Suprapubic skin (tissue), 4 donors: ENCODE measurements around the gene OR51A7.

Source experiments
- EP300 ChIP-seq: sonication (generic); formaldehyde crosslinking; IDR thresholded peaks from one replicate; pipeline ENCODE4 v1.6.1; 2017; ENCODE audit warnings: antibody characterized with exemption
- POLR2A ChIP-seq, 2 donors: fragments of 450-650 bp; IDR thresholded peaks; one replicate each; pipeline ENCODE4 v1.6.1; 2017; ENCODE audit warnings: antibody characterized with exemption in 2 of 2, mild to moderate bottlenecking in 2 of 2, moderate library complexity in 2 of 2
- POLR2AphosphoS5 ChIP-seq, 3 donors: sonication (generic); formaldehyde crosslinking; IDR thresholded peaks; one replicate each; pipeline ENCODE4 v1.6.1; 2017; ENCODE audit warnings: antibody characterized with exemption in 3 of 3
- TF ChIP-seq, protein P1 (sequence below), 2 donors: fragments of 200-600 bp in 1 of 2; fragments of 450-650 bp in 1 of 2; sonication (generic) in 1 of 2; IDR thresholded peaks; one replicate each; pipeline ENCODE4 v1.5.1; 2016 to 2019; ENCODE audit warnings: antibody characterized with exemption in 2 of 2, mild to moderate bottlenecking in 1 of 2, moderate library complexity in 1 of 2

DNA sequence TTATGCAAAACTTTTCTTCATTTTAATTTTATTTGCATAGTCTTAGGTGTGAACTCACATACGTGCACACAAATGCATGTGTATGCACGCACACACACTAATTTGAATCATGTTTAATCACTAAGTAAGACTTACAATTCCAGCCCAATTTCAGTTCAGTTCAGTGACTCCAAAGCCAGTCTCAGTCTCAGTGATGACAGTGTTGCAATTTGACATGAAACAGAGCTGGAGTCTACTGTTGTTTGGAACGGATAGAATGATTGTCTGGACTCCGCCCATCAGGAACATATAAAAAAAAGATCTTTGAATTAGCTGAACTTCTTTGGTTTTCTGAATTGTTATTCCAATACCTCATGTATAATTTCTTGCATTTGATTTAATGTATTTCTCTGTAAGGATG is 39.7 kb upstream of the OR51A7 start:
- TF ChIP-seq POLR2AphosphoS5 (IDR thresholded peaks at IDR 0.05) = no peak
- TF ChIP-seq, protein P1, sequence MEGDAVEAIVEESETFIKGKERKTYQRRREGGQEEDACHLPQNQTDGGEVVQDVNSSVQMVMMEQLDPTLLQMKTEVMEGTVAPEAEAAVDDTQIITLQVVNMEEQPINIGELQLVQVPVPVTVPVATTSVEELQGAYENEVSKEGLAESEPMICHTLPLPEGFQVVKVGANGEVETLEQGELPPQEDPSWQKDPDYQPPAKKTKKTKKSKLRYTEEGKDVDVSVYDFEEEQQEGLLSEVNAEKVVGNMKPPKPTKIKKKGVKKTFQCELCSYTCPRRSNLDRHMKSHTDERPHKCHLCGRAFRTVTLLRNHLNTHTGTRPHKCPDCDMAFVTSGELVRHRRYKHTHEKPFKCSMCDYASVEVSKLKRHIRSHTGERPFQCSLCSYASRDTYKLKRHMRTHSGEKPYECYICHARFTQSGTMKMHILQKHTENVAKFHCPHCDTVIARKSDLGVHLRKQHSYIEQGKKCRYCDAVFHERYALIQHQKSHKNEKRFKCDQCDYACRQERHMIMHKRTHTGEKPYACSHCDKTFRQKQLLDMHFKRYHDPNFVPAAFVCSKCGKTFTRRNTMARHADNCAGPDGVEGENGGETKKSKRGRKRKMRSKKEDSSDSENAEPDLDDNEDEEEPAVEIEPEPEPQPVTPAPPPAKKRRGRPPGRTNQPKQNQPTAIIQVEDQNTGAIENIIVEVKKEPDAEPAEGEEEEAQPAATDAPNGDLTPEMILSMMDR (IDR thresholded peaks at IDR 0.05) = no peak
- TF ChIP-seq POLR2A (IDR thresholded peaks at IDR 0.05) = no peak
- TF ChIP-seq EP300 = no peak
